HepG2 (cell line): ENCODE data around the gene SUPT4H1. TPM values are rescaled to one million over a fixed set of nuclear protein-coding genes. Genes with fewer than 3 reads are reported as not detected.

Experiments
- AGO1 ChIP-seq: fragments of 200-400 bp; formaldehyde crosslinking; IDR thresholded peaks from 2 replicates; pipeline ENCODE4 v1.6.1; 2017; ENCODE audit warnings: mild to moderate bottlenecking, low read depth, low read length, moderate library complexity; ENCODE audit not compliant: poor library complexity, severe bottlenecking
- ATM ChIP-seq: fragments of 450-650 bp; IDR thresholded peaks from 2 replicates; pipeline ENCODE4 v1.7.1; 2017; ENCODE audit warnings: mild to moderate bottlenecking, borderline replicate concordance
- BCL6 ChIP-seq: IDR thresholded peaks from 2 replicates; pipeline ENCODE4 v1.6.1; 2016; ENCODE audit warnings: missing genetic modification reagents, missing compliant biosample characterization
- KDM3A ChIP-seq: IDR thresholded peaks from 2 replicates; pipeline ENCODE4 v1.6.1; 2018; ENCODE audit warnings: low read depth, missing compliant biosample characterization
- KMT2A ChIP-seq: sonication (generic); formaldehyde crosslinking; IDR thresholded peaks from 2 replicates; pipeline ENCODE4 v1.4.0; 2020; ENCODE audit warnings: missing genetic modification reagents
- MATR3 ChIP-seq: sonication (generic); formaldehyde crosslinking; IDR thresholded peaks from 2 replicates; pipeline ENCODE4 v1.4.0; 2020; ENCODE audit warnings: missing genetic modification reagents
- MAZ ChIP-seq, 2 experiments: sonication (generic) in 1 of 2; formaldehyde crosslinking in 1 of 2; IDR thresholded peaks; 2 replicates each; pipeline versions ENCODE4 v1.5.0 to v1.6.1; 2012 to 2020; ENCODE audit warnings: low read depth in 2 of 2, mild to moderate bottlenecking in 2 of 2, borderline replicate concordance in 1 of 2, improper control_type of control experiment in 1 of 2, low read length in 1 of 2, missing genetic modification reagents in 1 of 2, moderate library complexity in 1 of 2
- MED1 ChIP-seq: sonication (generic); formaldehyde crosslinking; IDR thresholded peaks from 2 replicates; pipeline ENCODE4 v1.4.0; 2020; ENCODE audit warnings: missing genetic modification reagents
- NCOA2 ChIP-seq: sonication (generic); formaldehyde crosslinking; IDR thresholded peaks from 2 replicates; pipeline ENCODE4 v1.8.0; 2022; ENCODE audit warnings: inconsistent platforms
- NFIC ChIP-seq: IDR thresholded peaks from 2 replicates; pipeline ENCODE4 v1.6.1; 2012; ENCODE audit warnings: mild to moderate bottlenecking, low read length, inconsistent platforms
- SP4 ChIP-seq: sonication (generic); formaldehyde crosslinking; IDR thresholded peaks from 2 replicates; pipeline ENCODE4 v1.8.1; 2023; ENCODE audit warnings: mild to moderate bottlenecking, missing genetic modification reagents
- TSC22D2 ChIP-seq: sonication (generic); formaldehyde crosslinking; IDR thresholded peaks from 2 replicates; pipeline ENCODE4 v1.5.1; 2020; ENCODE audit warnings: missing genetic modification reagents, mild to moderate bottlenecking, borderline replicate concordance
- ZNF230 ChIP-seq: sonication (generic); formaldehyde crosslinking; IDR thresholded peaks from 2 replicates; pipeline ENCODE4 v1.4.0; 2020; ENCODE audit warnings: mild to moderate bottlenecking, missing genetic modification reagents
- ZNF251 ChIP-seq: sonication (generic); formaldehyde crosslinking; IDR thresholded peaks from 2 replicates; pipeline ENCODE4 v1.9.0; 2021; ENCODE audit warnings: mild to moderate bottlenecking, missing genetic modification reagents
- ZNF329 ChIP-seq: sonication (generic); formaldehyde crosslinking; IDR thresholded peaks from 2 replicates; pipeline ENCODE4 v1.9.0; 2021; ENCODE audit warnings: low read depth, mild to moderate bottlenecking, missing genetic modification reagents
- ZNF549 ChIP-seq: sonication (generic); formaldehyde crosslinking; IDR thresholded peaks from 2 replicates; pipeline ENCODE4 v1.5.0; 2020; ENCODE audit warnings: missing genetic modification reagents
- ZNF552 ChIP-seq: sonication (generic); formaldehyde crosslinking; IDR thresholded peaks from 2 replicates; pipeline ENCODE4 v1.9.0; 2022; ENCODE audit warnings: missing genetic modification reagents, mild to moderate bottlenecking, borderline replicate concordance
- ZNF652 ChIP-seq: IDR thresholded peaks from 2 replicates; pipeline ENCODE4 v1.6.1; 2016; ENCODE audit warnings: low read depth, borderline replicate concordance
- ZNF883 ChIP-seq: sonication (generic); formaldehyde crosslinking; IDR thresholded peaks from 2 replicates; pipeline ENCODE4 v1.5.1; 2020; ENCODE audit warnings: mild to moderate bottlenecking, missing genetic modification reagents; ENCODE audit errors: not compliant biosample characterization
- polyA plus RNA-seq, 8 experiments: library from polyadenylated mRNA; depleted of rRNA in 3 of 8; stranded (reverse) in 7 of 8; unstranded in 1 of 8; fragments of >200 nt; fragmentation: Illumina TruSeq in 4 of 8; extraction: Trizol in 4 of 8; gene quantifications; 2 replicates each; pipeline versions ENCODE4 v1.2.1 to v1.2.3, GENCODE V29; 2011 to 2016; ENCODE audit warnings: low read depth in 4 of 8, missing spikeins in 1 of 8, mixed read lengths in 1 of 8; ENCODE audit not compliant: insufficient read depth in 1 of 8
- total RNA-seq, 5 experiments: library from RNA; depleted of rRNA; stranded (reverse); fragments of >200 nt; fragmentation: Illumina TruSeq; extraction: Trizol; gene quantifications; 2 replicates each; pipeline ENCODE4 v1.2.3, GENCODE V29; 2016; ENCODE audit warnings: low read depth in 1 of 5
- TF ChIP-seq, protein P1 (sequence below): sonication (generic); formaldehyde crosslinking; conservative IDR thresholded peaks from 2 replicates; pipeline ENCODE4 v1.4.0; 2020; ENCODE audit warnings: missing genetic modification reagents
- TF ChIP-seq, protein P2 (sequence below): sonication (generic); formaldehyde crosslinking; IDR thresholded peaks from 2 replicates; pipeline ENCODE4 v1.4.0; 2020; ENCODE audit warnings: missing genetic modification reagents
- TF ChIP-seq, protein P3 (sequence below): sonication (generic); formaldehyde crosslinking; IDR thresholded peaks from 2 replicates; pipeline ENCODE4 v1.4.0; 2020; ENCODE audit warnings: missing genetic modification reagents, borderline replicate concordance

The SUPT4H1 gene
- total and polyA plus RNA-seq, 2 of the 13 experiments (the other 11 are each of a cell fraction or from before 2014, with no cell fraction given) = 155 to 244 TPM

DNA sequence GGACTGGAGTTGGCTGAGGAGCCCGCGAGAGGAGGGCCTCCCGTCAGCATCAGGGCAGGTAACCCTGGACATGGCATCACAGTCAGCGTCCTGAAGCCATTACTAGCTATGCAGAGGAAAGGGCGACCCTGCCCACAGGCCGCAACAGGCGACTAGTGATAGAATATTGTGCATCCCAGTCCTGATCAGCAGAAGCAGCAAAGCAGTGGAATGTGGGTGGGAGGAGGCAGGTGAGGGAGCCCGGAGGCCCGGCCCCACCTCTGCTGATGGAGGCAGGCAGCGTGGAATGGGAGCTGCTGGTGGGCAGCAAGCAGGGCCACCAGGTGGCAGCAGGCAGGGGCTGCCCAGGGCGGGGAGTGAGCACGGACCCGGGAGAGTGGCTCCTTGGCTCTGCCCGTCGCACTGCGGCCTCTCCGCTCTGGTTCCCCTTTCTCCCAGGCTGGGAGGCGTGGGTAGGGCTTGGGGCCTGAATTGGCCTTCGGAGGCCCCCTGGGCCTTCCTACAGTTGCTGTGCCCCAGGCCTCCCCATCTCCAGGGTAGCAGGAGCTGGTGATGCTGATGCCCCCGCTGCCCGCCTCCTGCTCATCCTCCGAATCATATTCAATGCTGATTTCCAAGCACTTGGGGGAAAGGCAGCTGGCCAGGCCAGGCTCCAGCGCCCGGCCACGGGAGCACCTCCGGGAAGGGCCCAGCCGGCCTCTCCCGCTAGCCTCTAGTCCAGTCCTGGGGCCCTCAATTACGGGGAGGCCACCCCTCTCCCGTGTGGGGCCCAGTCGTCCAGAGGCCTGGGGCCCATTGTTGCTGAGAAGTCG, 43.6 kb downstream of the SUPT4H1 start (continued):
- no peak for TF ChIP-seq ATM
- TF ChIP-seq TSC22D2 (CRISPR knock-in tag) = no peak
- TF ChIP-seq, protein P1, sequence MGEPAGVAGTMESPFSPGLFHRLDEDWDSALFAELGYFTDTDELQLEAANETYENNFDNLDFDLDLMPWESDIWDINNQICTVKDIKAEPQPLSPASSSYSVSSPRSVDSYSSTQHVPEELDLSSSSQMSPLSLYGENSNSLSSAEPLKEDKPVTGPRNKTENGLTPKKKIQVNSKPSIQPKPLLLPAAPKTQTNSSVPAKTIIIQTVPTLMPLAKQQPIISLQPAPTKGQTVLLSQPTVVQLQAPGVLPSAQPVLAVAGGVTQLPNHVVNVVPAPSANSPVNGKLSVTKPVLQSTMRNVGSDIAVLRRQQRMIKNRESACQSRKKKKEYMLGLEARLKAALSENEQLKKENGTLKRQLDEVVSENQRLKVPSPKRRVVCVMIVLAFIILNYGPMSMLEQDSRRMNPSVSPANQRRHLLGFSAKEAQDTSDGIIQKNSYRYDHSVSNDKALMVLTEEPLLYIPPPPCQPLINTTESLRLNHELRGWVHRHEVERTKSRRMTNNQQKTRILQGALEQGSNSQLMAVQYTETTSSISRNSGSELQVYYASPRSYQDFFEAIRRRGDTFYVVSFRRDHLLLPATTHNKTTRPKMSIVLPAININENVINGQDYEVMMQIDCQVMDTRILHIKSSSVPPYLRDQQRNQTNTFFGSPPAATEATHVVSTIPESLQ (CRISPR knock-in tag) = no peak
- peak; percentile 53; the same call in 1 of the 2 replicates for TF ChIP-seq MAZ (IDR thresholded peaks at IDR 0.05; ENCODE audit: borderline replicate concordance, low read depth, low read length)
- no peak for TF ChIP-seq MAZ (CRISPR knock-in tag; IDR thresholded peaks at IDR 0.05; ENCODE audit: low read depth)
- no peak for TF ChIP-seq MATR3 (CRISPR knock-in tag)
- TF ChIP-seq NFIC = no peak
- peak; percentile 42 for TF ChIP-seq AGO1
- 0 out of 2 replicates have a peak, but pooled peaks have one; percentile 63 for TF ChIP-seq ZNF251 (CRISPR knock-in tag)
- TF ChIP-seq ZNF552 (CRISPR knock-in tag) = no peak
- TF ChIP-seq NCOA2 (CRISPR knock-in tag) = 0 out of 2 replicates have a peak, but pooled peaks have one; percentile 14
- no peak for TF ChIP-seq ZNF329 (CRISPR knock-in tag)
- TF ChIP-seq, protein P2, sequence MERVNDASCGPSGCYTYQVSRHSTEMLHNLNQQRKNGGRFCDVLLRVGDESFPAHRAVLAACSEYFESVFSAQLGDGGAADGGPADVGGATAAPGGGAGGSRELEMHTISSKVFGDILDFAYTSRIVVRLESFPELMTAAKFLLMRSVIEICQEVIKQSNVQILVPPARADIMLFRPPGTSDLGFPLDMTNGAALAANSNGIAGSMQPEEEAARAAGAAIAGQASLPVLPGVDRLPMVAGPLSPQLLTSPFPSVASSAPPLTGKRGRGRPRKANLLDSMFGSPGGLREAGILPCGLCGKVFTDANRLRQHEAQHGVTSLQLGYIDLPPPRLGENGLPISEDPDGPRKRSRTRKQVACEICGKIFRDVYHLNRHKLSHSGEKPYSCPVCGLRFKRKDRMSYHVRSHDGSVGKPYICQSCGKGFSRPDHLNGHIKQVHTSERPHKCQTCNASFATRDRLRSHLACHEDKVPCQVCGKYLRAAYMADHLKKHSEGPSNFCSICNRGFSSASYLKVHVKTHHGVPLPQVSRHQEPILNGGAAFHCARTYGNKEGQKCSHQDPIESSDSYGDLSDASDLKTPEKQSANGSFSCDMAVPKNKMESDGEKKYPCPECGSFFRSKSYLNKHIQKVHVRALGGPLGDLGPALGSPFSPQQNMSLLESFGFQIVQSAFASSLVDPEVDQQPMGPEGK = peak; percentile 52; the same call in 1 of the 2 replicates
- no peak; the same call in 1 of the 2 replicates for TF ChIP-seq SP4 (CRISPR knock-in tag)
- no peak for TF ChIP-seq ZNF549
- TF ChIP-seq KDM3A (CRISPR knock-in tag) = 0 out of 2 replicates have a peak, but pooled peaks have one; percentile 39
- no peak for TF ChIP-seq MED1 (CRISPR knock-in tag)
- TF ChIP-seq, protein P3, sequence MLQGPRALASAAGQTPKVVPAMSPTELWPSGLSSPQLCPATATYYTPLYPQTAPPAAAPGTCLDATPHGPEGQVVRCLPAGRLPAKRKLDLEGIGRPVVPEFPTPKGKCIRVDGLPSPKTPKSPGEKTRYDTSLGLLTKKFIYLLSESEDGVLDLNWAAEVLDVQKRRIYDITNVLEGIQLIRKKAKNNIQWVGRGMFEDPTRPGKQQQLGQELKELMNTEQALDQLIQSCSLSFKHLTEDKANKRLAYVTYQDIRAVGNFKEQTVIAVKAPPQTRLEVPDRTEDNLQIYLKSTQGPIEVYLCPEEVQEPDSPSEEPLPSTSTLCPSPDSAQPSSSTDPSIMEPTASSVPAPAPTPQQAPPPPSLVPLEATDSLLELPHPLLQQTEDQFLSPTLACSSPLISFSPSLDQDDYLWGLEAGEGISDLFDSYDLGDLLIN (CRISPR knock-in tag) = no peak
- no peak for TF ChIP-seq BCL6 (CRISPR knock-in tag)
- TF ChIP-seq KMT2A (CRISPR knock-in tag) = no peak
- 0 out of 2 replicates have a peak, but pooled peaks have one; percentile 44 for TF ChIP-seq ZNF230 (CRISPR knock-in tag)
- no peak for TF ChIP-seq ZNF652 (CRISPR knock-in tag)
- no peak for TF ChIP-seq ZNF883 (CRISPR knock-in tag)
